Hepatic stellate cell (primary cell): Measurements from ENCODE around the gene SCP2D1.
"Not testable (repeated sequence)": the region's sequence is repeated elsewhere in the genome, so short reads cannot be mapped to it uniquely, and the experiment has no call there.

ENCODE experiments used
- DNase-seq: peaks from one replicate; pipeline ENCODE4 v3.0.0; 2011; ENCODE audit warnings: low spot score

The SCP2D1 gene

GRCh38 chr20:18813483-18813882, at the start of gene SCP2D1:
TSS of gene SCP2D1 (plus strand) at chr20:18813783. CDS start at chr20:18813816, 33 bp downstream.
- no peak for DNase-seq

DNA sequence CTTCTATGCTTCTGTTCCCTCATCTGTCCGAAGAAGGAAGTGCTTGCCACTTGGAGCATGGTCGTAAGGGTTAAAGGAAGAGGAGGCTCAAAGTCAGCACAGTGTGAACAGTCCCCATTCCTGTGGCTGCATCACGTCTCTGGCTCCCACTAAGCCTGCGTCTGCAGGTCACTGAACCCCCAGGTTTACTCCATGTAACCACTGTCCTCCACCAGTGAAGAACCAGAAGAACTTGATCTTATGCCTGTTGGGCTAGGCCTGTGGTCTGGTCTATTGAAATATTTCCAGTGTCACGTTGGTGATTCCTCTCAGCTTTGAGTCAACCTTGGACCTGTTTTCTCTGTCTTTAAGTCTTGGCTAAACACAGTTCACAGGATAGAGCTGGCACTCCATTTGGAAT, 45.9 kb upstream of the SCP2D1 start:
- DNase-seq: no peak

- no peak for DNase-seq
Measured at GRCh38 chr20:18773566-18773965, 40.0 kb upstream of the SCP2D1 start.

DNA sequence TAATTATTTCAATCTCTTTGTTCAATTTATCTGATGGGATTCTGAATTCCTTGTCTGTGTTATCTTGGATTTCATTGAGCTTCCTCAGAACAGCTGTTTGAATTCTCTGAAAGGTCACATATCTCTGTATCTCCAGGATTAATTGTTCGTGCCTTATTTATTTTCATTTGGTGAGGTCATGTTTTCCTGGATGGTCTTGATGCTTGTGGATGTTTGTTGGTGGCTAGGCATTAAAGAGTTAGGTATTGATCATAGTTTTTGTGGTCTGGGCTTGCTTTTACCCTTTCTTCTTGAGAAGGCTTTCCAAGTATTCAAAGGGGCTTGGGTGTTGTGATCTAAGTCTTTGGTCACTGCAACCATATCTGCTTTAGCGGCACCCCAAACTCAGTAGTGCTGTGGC, 39.4 kb upstream of the SCP2D1 start:
- DNase-seq: no peak

- DNase-seq: no peak
Measured at GRCh38 chr20:18775633-18776032, 38.0 kb upstream of the SCP2D1 start.

- DNase-seq: no peak
Measured at GRCh38 chr20:18778690-18779392, 34.7 kb upstream of the SCP2D1 start.

- no peak for DNase-seq
Measured at GRCh38 chr20:18780385-18781130, 33.0 kb upstream of the SCP2D1 start.

GRCh38 chr20:18781509-18781908, 32.1 kb upstream of the SCP2D1 start:
- DNase-seq: no peak

GRCh38 chr20:18783385-18783959, 30.1 kb upstream of the SCP2D1 start:
- DNase-seq: no peak

- not testable (repeated sequence) for DNase-seq
Measured at GRCh38 chr20:18787046-18787445, 26.5 kb upstream of the SCP2D1 start.

GRCh38 chr20:18788021-18788420, 25.6 kb upstream of the SCP2D1 start:
- no peak for DNase-seq

- no peak for DNase-seq
Measured at GRCh38 chr20:18790787-18791186, 22.8 kb upstream of the SCP2D1 start.

DNA sequence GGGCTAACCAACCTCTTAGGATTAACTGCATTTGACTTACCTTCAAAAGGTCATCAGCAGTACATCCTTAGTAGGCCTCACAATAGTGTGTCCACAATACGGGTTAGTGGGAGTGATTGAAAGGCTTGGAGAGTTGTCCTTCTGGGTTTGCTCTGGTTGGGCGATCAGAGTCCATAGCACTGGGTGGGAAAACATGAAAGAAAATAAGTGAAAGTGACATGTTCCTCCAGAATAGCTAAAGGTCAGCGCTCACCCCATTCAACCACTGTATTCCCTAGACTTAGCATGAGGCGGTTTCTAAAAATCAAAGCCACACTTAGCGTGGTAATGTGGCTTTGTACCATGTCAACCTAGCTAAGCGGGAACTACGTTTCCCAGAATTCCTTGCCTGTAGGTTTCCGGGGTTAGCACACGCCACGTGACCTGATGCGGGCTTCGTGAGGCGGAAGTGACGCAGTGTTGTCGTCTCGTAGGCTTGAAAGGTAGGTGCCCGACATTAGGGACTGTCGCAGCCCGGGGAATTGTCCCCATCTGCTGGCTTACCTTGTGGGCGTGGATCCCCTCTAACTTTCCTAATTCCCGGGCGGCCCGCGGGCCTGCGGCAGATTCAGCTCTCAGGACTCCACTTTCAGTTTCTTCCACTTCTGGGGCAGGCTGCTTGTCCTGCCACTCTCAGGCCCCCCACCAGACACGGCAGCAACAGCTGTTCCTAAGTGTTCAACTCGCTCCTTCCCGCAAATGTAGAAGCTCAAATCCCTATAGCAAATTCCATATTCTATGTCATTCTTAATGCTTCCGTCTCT, 19.8 kb upstream of the SCP2D1 start:
- peak; percentile 87 for DNase-seq

DNA sequence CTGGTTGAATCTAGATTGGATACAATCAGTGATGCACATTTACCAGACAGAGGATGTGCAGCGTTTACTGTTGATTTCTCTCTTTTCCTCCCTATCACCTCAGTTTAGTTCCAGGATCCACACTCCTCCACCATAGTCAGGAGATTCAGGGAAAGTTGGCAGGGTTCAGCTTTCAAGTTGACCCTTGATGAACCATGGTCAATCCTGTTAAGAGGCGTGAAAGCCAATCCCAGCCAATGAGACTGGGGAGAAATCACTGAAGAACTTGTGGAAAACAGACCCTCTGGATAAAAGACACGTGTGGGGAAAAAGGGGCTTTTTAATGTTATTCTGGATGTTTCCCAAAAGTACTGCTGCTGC, 19.2 kb upstream of the SCP2D1 start:
- no peak for DNase-seq

DNA sequence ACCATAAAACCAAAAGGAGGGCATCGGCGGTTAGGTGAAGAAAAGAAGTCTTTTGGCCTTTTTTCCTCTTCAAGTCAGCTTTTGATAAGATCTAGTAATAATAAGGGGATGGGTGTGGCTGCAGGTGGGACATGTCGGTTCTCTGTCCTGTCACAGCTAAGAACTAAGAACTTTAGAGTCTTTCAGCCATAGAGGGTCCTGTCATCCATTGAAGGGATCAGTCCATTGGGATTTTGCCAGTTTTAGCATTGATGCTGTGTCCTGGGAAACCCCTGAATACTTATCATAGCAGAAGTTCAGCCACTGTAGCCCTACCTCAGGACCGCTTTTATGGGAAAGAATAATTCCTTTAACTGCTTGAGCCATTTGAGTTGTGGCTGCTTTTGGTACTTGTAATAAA, 18.2 kb upstream of the SCP2D1 start:
- no peak for DNase-seq

DNA sequence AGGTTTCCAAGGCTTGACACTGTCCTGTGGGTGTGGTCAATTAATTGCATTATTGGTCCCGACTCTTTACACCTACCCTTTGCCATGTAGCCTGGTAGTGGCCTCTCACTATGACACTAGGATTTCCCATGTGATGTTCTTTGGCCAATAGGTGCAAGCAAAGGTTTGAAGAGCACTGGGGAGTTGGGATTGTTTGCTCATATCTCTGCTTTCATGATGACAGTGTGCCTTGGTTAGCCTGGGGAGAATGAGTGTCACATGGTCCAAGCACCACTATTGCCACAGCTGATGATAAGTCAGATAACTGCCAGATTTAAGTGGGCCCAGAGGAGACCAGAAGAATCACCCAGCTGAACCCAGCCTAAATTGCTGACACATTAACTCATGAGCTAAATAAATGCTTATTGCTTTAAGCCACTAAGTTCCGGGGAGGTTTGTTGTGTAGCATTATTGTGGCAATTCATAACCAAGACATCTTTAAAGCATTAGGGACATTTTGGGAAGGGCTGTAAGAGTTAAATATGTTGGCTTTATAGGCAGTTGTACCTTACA, 17.2 kb upstream of the SCP2D1 start:
- DNase-seq: no peak

- no peak for DNase-seq
Measured at GRCh38 chr20:18801516-18801915, 12.1 kb upstream of the SCP2D1 start.

DNA sequence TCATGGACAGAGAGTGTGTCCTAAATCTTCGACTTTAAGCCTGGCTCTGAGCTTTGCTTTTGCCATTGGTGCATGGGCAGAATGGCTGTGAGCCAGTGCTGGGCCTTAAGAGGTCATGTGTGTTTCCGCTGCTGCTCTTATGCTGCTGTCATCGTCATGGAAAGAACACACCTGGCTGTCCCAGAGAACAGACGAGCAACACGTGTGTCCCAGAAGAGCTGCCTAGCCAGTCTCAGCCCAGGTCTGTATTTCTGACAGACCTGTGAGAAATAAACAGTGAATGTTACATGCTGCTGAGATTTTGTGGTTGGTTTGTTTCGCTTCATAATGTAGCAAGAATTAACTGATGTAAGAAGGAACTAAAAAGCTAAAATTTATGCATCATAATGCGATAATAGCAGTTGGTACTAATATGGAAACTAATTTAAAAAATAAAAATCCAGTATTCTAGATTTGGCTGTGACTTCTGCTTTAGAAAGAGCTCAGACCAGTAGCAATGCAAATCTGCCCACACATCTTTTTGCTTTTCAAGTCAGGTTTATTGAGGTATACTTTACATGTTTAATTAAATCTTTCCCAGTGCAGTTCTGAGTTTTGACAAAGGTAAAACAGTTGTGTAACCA, 11.5 kb upstream of the SCP2D1 start:
- no peak for DNase-seq

DNA sequence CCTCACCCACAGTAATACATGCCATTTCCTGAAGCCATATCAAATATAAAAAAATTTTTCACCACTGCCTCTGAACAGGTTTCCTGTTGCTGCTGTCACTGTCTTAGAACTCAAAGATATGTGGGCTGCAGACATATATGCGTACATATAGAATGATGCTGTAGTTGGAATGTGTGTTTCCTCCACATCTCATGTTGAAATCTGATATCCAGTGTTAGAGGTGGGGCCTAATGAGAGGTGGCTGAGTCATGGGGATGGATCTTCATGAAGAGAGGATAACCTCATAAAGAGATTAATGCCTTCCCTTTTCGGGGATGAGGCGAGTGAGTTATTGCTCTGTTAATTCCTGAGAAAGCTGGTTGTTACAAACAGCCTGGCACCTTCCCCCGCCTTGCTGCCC, 7.7 kb upstream of the SCP2D1 start:
- DNase-seq: no peak

DNA sequence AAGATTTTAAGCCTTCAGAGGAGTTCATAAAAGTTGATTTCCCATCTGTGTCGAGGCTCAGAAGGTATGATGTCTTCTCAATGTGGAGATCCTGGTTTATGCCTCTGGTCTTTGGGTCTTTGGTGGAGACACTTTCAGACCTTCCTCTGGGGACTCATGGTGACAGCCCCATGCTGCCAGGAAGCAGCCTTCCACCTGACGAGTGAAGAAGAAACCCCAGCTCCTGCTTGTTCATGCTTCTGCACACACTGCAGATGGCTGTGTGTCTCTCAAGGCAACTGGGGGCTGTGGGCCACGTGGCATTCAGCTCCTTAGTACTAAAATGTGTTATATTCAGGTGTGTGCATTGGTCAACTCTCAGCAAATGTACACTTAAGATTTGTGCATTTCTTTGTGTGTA, 4.9 kb upstream of the SCP2D1 start:
- no peak for DNase-seq

GRCh38 chr20:18811186-18811585, 2.4 kb upstream of the SCP2D1 start:
- DNase-seq: no peak

DNA sequence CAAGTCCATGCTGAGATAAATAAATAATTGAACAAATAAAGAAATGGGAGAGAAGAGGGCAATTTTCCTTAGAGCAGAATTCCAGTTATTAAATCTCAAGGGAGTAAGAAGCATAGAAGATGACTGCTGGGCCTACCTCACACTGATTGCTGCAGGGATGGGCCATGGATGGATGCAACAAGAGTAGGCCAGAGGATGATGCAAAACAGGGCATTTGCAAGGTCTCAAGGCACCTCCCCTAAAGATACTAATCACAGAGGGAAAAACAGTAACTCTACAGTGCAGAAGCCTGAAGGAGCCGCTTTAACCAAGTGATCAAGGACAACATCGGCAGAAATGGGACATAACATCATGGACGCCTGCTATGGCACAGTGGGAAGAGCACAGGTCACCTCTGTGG, 1.7 kb upstream of the SCP2D1 start:
- no peak for DNase-seq
